GM21360 (cell line): ENCODE results near the gene LCK.
A peak's percentile ranks its signal among the peaks of the same experiment; 100 is the strongest.

Source experiments
- ATAC-seq: cut with Tn5 transposase; IDR thresholded peaks from one replicate; pipeline ENCODE4 v1.9.1; 2021; ENCODE audit warnings: mild to moderate bottlenecking, moderate library complexity; ENCODE audit not compliant: unreplicated experiment

The LCK gene

DNA sequence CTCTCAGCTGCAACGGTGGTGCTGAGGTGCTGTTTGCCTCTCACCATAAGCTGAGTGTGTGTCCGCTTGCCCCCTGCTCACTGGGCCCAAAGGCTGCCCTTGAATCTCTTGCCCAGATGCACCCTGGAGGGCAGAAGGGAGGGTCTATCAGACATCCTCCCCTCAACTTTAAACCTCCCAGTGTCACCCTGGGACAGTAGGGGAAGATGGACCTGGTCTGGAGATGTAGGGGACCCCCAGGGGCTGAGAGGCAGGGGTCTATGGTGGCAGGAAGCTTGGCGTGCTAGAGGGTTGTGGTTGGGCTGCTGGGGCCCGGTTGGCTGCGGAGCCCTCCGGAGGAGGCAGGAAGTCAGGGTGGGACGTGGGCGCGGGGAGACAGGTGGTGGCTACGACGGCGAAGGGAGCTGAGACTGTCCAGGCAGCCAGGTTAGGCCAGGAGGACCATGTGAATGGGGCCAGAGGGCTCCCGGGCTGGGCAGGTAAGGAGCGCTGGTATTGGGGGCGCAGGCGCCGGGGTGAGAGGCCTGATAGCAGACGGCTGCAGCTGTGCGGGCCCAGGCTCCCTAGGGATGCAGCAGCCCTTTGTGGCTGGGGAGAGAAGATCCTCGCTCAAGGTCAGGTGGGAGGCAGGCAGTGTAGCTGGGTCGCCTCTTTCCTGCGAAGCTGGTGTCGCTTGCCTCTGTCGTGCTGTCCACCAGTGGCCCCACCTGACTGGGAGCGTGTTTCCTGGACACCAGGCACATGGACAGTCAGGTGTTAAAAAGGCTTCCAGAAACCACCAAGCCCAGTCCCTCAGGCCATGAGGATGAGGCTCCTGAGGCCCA lies at the start of gene LCK:
Gene LCK, plus strand, starts transcription at position 373 of the 824 bp plus-strand sequence. CDS start 23,065 bp downstream, outside the sequence.
- ATAC-seq = no peak

- no peak for ATAC-seq
Measured at GRCh38 chr1:32204943-32205361, 46.1 kb upstream of the LCK start.

DNA sequence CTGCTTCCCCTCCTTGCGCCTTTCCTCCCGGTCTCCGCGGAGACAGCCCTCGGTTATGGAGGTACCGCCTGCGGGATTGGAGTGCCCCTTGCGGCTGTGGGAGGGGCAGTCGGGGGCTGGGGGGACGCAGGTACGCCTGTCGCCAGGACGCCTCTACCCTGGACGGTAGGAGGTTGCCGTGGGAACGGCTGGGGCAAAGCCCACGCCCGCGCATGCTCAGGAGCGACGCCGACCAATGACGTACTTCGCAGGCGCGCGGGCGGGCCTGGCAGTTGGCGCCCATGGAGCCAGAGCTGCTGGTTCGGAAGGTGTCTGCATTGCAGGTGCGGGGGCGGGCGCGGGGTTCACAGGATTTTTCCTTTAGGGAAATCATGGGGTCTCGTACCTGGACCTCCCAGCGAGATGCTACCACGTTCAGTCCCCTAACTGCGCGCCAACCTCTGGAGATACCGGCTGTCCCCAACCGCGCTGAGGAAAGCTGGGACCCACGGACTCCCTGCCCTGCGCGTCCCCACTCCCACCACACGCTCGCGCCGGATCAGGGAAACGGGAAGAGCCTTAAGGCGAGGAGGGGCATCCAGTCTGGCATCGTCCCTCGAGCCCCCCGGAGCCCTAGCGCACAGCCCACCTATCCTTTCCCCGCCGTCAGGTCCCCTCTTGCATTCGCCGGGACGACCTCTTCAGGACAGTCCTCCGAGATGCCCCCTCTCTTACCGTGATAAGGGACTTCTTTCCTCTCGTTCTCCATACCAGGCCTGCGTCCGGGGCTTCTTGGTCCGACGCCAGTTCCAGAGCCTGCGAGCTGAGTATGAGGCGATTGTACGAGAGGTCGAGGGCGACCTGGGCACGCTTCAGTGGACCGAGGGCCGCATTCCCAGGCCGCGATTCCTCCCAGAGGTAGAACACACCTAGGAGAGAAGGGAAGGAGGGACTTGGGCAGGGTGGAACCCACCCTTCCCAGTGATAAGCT lies 45.4 kb upstream of the LCK start, which contains the start of gene IQCC:
Gene IQCC, plus strand, starts transcription at position 271 of the 970 bp plus-strand sequence. Its CDS starts 11 bp downstream, at position 282.
- ATAC-seq = peak; percentile 52

DNA sequence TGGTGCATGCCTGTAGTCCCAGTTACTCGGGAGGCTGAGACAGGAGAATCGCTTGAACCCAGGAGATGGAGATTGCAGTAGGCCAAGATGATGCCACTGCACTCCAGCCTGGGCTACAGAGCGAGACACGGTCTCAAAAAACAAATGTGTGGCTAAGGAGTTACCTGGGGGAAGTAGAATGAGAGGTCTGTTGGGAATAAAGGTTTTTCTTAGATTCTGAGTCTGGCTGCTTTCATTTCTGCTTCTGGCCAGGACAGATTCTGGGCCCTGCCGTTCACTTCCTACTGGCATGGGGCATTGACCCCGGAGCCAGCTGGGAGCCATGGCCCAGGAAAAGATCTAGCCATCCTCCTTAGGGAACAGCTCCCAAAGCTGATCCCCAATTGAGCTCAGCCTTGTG lies 42.6 kb upstream of the LCK start:
- no peak for ATAC-seq

GRCh38 chr1:32208891-32209328 lies 42.2 kb upstream of the LCK start, which contains the start of gene DCDC2B:
DCDC2B (plus strand) TSS chr1:32209089; CDS start chr1:32209094, 5 bp downstream.
- no peak for ATAC-seq

DNA sequence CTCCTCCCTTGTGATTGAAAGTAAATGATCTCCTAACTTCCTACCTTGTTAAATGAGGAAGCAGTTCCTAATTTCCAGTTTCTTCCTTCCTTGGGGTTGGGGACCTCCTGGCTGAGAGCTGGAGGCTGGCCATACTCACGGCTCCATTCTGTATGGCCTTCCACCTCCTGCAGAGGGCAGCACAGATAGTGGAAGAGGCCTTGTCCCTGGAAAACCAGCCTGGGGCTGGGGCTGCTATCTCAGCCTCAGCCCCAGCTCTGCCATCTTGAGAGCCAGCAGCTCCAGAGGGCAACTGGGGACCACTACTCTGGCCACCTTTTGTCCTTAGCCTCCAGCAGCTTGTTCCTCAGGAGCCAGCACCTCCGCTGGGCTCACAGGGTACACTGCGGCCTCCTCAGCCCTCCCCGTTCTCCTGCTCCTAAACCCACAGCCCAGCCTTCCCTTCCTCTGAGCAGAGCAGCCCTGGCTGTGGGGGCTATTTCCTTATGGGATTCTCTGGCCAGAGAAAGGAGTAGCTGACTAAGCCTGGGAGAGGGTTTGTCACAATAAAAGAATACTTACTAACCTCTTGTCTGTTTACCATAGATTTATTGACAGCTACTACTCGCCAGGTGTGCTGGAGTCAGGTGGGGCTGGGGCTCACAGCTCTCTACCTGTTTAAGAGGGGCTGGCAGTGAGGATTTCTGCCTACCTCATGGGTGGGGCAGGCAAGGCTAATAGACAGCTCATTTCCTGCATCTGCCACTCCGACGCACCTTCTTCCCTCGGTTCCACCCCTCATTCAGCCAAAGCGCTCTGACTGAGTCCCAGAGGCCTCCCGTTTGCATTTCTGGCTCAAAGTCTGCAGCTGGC lies 35.2 kb upstream of the LCK start:
- ATAC-seq = no peak

GRCh38 chr1:32216566-32216965 lies 34.5 kb upstream of the LCK start:
- no peak for ATAC-seq

DNA sequence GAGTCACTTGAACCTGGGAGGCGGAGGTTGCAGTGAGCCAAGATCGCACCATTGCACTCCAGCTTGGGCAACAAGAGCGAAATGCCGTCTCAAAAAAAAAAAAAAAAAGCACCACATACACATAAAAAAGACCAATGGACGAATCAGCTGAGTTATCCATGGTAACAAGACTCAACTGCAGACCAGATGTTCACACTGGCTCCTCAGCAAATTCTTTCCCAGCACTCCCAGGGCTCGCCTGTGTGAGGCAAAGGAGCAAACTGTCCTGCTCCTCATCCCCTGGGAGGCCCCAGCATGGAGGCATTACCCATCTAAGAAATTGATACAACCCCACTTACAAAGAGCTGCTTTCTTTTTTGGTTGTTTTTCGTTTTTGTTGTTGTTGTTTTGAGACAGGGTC lies 32.0 kb upstream of the LCK start:
- no peak for ATAC-seq

- no peak for ATAC-seq
Measured at GRCh38 chr1:32220746-32221580, 30.1 kb upstream of the LCK start.

DNA sequence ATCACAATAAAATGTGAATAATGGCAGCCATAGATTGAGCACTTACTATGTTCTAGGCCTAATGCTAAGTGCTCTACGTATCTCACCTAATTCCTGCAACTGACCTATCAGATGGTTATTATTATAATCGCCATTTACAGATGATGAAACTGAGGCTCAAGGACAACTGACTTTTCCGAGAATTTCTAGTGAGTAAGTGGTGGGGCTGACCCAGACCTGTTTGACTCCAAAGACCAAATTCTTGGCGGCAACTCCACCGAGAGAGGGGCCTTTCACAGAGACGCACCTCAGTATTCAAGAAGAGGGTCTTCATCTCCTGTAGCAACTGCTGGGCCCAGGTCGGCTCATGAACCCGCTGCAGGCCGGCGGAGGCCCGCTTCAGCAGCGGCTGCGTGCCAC lies 29.5 kb upstream of the LCK start:
- no peak for ATAC-seq

DNA sequence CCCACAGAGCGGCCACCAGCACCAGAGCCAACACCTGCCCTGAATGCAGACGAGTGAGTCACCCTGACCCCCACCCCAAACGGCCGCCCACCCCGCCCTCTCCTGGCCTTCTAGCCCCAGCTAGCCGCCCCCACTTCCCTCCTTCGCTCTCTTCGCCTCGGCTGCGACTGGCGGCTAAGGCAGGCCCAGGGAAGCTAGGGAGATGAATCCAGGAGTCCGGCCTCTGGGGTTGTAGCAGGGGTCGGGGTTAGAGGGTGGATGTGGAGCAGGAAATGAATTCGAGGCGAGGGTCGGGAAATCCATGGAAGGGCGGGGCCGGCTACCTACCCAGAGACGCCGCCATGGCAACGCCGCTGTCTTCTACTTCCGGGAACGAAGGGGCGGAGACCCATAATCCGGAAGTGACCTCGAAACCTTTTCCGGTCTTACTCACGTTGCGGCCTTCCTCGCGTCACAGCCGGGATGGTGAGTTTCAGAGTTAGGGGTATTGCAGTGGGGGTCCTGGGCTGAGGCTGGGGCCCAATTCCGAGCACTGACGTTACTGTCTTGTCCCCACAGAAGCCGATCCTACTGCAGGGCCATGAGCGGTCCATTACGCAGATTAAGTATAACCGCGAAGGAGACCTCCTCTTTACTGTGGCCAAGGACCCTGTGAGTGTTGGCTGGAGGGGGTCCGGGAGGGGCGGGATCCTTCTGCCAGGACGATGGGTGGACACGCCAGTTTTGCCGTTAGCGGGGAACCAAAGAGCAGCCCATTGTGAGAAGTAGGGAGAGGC lies 28.9 kb upstream of the LCK start, which contains the start of the genes EIF3I and TMEM234:
Gene EIF3I, plus strand, starts transcription at position 428 of the 776 bp plus-strand sequence. Its CDS starts 35 bp downstream, at position 463.
Gene TMEM234, minus strand, starts transcription at position 374 of the 776 bp plus-strand sequence. Its CDS starts 31 bp downstream, at position 343.
- ATAC-seq = peak; percentile 89

DNA sequence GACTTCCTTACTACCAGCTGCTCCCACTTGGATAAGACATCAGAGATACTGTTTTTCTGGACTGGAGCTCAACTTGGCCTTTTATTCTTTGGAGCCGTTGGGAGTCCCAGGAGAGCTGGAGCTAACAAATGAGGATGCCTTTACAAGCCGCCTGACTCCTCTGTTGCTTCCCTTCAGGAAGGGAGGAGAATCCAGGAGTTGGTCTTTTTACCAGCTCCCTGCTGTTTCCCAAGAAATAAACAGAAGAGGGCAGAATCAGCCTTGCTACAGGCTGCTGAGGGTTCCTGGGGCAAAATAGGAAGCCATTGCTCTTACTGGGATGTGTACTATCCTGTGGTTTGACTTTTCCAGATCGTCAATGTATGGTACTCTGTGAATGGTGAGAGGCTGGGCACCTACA lies 27.4 kb upstream of the LCK start:
- no peak for ATAC-seq

DNA sequence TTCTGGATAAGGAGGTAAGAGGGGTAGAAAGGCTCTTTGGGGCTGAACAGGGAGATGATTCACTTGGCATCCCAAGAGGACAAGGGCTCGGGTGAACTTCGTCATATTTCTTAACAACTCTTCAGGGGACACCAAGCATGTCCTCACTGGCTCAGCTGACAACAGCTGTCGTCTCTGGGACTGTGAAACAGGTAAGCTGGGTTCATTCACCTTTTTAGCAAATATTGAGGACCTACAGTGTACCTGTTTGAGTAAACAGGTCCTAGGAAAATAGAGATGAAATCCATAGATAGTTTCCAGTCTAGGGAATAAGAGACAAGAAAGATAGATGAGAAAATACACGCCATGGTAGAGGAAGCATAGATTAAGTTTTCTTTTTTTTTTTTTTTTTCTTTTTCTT lies 26.8 kb upstream of the LCK start:
- no peak for ATAC-seq

- no peak for ATAC-seq
Measured at GRCh38 chr1:32228771-32229170, 22.3 kb upstream of the LCK start.

- no peak for ATAC-seq
Measured at GRCh38 chr1:32231843-32232432, 19.1 kb upstream of the LCK start.

- ATAC-seq = no peak
Measured at GRCh38 chr1:32232558-32233304, 18.3 kb upstream of the LCK start.

DNA sequence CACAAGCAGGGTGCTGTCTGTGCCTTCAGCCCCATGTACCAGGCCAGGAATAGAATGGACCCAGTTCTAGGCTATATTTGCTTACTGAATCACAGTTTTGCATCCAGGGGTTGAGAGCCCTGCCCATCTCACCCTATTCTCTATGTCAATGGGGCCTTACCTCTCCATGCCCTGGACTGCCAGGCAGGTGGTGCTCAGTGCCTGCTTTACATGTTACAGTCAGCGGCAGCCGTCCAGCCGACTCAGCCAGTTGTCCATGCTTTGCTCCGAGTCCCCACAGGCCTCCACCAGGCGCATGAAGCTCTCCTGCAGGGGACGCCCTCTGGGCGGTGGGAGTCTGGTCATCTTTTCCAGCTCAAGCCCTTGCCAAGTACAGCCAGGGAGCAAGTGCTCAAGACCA lies 16.3 kb upstream of the LCK start:
- no peak for ATAC-seq
